Bronchial epithelial cell (primary cell): ENCODE results near the gene KCTD5. TPM values are rescaled to one million over a fixed set of nuclear protein-coding genes. Genes with fewer than 3 reads are reported as not detected.
A peak's percentile ranks its signal among the peaks of the same experiment; 100 is the strongest.

Experiments used
- DNase-seq: peaks from one replicate; pipeline ENCODE4 v3.0.0-alpha.2; 2010; ENCODE audit warnings: low read depth
- FAIRE-seq: peaks from 2 replicates; lab custom pipeline; 2011; peaks lifted over from hg19 to GRCh38; lab: Jason Lieb, UNC
- H3K27me3 ChIP-seq: 2 replicates; pipeline ENCODE4 v1.5.1; 2011; ENCODE audit warnings: low read length; ENCODE audit not compliant: control insufficient read depth, insufficient read depth
- H3K36me3 ChIP-seq: 2 replicates; pipeline ENCODE4 v1.5.1; 2011; ENCODE audit warnings: low read length; ENCODE audit not compliant: control insufficient read depth, insufficient read depth
- H3K4me3 ChIP-seq: 2 replicates; pipeline ENCODE4 v1.5.1; 2011; ENCODE audit warnings: mild to moderate bottlenecking, low read depth, low read length, control low read depth
- CTCF ChIP-seq: IDR thresholded peaks from 2 replicates; pipeline ENCODE4 v1.5.1; 2011; ENCODE audit warnings: mild to moderate bottlenecking, moderate library complexity, low read length, control low read depth, inconsistent platforms; ENCODE audit not compliant: insufficient read depth, severe bottlenecking
- total RNA-seq: library from RNA; depleted of rRNA; stranded (reverse); fragments of >200 nt; gene quantifications from 2 replicates; pipeline ENCODE4 v1.2.1, GENCODE V29; 2014

The KCTD5 gene
- total RNA-seq, 1 donor from 2014 or later, result 28.4 TPM

DNA sequence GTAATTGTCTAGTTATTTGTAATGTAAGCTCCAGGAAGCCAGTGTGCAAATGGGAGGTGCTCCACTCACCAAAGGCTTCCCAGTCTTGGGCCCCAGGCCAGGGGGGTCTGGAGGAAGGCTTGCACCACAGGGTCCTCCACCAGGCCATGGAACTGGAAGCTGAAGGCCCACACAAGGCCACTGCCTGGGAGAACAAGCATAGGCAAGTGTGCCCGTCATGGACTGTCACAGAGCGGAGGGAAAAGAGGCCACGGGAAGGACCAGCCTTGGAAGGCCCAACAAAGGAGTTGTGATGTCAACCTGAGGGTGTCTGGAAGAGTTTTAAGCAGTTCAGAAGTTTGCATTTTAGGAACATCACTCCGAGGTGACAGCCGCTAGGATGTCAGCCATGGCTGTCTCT lies 67.2 kb downstream of the KCTD5 start:
- no peak for TF ChIP-seq CTCF
- Histone ChIP-seq H3K36me3 (no peaks in the 10 kb centered on the region), H3K27me3 (no peaks in the 10 kb centered on the region), H3K4me3 (no peak overlapping the region)
- no peak for FAIRE-seq
- DNase-seq, result no peak

DNA sequence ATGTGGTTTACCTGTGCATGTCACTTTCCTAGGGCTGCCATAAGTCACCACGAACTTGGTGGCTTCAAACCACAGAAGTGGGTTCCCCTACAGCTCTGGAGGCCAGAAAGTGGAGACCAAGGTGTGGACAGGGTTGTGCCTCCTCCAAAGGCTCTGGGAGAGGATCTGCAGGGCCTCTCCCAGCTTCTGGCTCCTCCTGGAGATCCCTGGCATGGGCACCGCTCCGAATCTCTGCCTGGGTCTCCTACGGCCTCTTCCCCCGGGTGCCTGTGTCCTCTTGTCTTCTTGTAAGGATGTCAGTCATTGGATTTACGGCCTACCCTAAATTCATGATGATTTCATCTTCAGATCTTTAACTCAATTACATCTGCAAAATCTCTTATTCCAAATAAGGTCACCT lies 67.6 kb downstream of the KCTD5 start:
- FAIRE-seq (no peak), DNase-seq (no peak)
- Histone ChIP-seq H3K4me3 (no peak overlapping the region), H3K27me3 (no peaks in the 10 kb centered on the region), H3K36me3 (no peaks in the 10 kb centered on the region)
- TF ChIP-seq CTCF, result no peak

- TF ChIP-seq CTCF, result no peak
- Histone ChIP-seq H3K36me3 (peaks cover 2% of the 10 kb centered on the region), H3K4me3 (peak overlapping the region; percentile 87), H3K27me3 (no peaks in the 10 kb centered on the region)
- DNase-seq (no peak), FAIRE-seq (no peak)
Observed at GRCh38 chr16:2751577-2752034, 69.3 kb downstream of the KCTD5 start.

- DNase-seq (peak; percentile 86), FAIRE-seq (no peak)
- peak within 1 kb of the TSS; percentile 87 for H3K4me3 ChIP-seq
- no peak for TF ChIP-seq CTCF
- H3K27me3 ChIP-seq, result no peaks in the 10 kb centered on the region
- peaks cover 6% of the 10 kb centered on the region for H3K36me3 ChIP-seq
Observed at GRCh38 chr16:2752035-2752849, 69.9 kb downstream of the KCTD5 start, which contains the start of gene SRRM2. Gene SRRM2 (plus strand): TSS chr16:2752638. CDS start chr16:2756365, 3,727 bp downstream.

GRCh38 chr16:2752850-2753732 lies 70.8 kb downstream of the KCTD5 start:
- FAIRE-seq (no peak), DNase-seq (peak; percentile 36)
- no peaks in the 10 kb centered on the region for H3K27me3 ChIP-seq
- TF ChIP-seq CTCF, result no peak
- H3K4me3 ChIP-seq, result peak overlapping the region; percentile 87
- H3K36me3 ChIP-seq, result peaks cover 13% of the 10 kb centered on the region
